HG03095 (cell line): ENCODE data around the gene RIPPLY2.
"Not testable (repeated sequence)": the region's sequence is repeated elsewhere in the genome, so short reads cannot be mapped to it uniquely, and the experiment has no call there.

Source experiments
- ATAC-seq: cut with Tn5 transposase; IDR thresholded peaks from one replicate; pipeline ENCODE4 v1.9.1; 2021; ENCODE audit warnings: moderate library complexity; ENCODE audit not compliant: unreplicated experiment

Gene RIPPLY2

DNA sequence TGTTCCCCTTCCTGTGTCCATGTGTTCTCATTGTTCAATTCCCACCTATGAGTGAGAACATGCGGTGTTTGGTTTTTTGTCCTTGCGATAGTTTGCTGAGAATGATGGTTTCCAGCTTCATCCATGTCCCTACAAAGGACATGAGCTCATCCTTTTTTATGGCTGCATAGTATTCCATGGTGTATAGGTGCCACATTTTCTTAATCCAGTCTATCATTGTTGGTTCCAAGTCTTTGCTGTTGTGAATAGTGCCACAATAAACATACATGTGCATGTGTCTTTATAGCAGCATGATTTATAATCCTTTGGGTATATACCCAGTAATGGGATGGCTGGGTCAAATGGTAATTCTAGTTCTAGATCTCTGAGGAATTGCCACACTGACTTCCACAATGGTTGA is 43.9 kb downstream of the RIPPLY2 start:
- not testable (repeated sequence) for ATAC-seq

DNA sequence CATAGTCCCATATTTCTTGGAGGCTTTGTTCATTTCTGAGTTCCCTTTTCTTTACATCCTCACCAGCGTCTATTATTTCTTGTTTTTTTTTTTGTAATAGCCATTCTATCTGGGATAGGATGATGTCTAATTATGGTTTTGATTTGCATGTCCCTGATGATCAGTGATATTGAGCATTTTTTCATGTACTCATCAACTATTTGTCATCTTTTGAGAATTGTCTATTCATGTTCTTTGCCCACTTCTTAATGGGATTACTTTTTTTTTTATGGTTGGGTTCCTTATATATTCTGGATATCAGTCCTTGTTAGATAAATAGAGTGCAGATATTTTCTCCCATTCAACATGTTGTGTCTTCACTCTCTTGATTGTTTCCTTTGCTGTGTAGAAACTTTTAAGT is 48.5 kb downstream of the RIPPLY2 start:
- no peak for ATAC-seq

DNA sequence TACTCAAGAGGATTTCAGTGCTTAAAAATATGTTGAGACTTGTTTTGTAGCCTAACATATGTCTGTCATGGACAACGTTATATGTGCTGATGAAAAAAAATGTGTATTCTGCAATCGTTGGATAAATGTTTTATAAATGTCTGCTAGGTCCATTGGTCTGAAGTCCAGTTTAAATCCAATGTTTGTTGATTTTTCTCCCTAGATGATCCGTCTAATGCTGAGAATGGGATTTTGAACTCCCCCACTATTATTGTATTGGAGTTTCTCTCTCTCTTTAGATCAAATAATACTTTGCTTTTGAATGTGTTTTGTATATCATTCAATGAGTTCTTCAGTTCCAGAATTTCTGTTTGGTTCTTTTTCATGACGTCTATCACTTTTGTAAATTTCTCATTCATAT is 51.2 kb downstream of the RIPPLY2 start:
- no peak for ATAC-seq

DNA sequence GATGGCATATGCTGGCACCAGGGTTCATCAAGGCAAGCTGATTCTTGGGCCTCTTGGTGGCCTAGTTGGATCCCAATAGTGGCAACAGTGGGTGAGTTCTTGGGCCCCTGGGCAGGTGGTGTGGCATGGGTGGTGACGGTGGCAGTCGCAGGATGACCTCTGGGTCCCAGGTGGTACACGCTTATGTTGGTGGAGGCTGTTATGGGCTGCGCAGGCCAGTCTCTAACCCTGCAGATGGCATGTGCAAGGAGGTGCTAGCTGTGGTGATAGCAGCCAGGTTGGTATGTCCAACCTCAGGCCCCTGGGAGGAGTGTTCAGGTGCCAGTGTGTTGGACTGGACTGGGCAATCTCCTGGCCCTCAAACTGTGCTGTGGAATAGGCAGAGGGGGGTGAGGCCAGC is 52.5 kb downstream of the RIPPLY2 start:
- ATAC-seq: no peak
